NCI-H2107 treated with DMSO at 0.1 percent for 48 hours (cell line): ENCODE results near the gene RHO.
"Not testable (repeated sequence)": the region's sequence is repeated elsewhere in the genome, so short reads cannot be mapped to it uniquely, and the experiment has no call there.

Experiments
- DNase-seq: peaks from one replicate; lab custom pipeline; 2025; ENCODE audit not compliant: unreplicated experiment; lab: John Stamatoyannopoulos, UW

The RHO gene

DNA sequence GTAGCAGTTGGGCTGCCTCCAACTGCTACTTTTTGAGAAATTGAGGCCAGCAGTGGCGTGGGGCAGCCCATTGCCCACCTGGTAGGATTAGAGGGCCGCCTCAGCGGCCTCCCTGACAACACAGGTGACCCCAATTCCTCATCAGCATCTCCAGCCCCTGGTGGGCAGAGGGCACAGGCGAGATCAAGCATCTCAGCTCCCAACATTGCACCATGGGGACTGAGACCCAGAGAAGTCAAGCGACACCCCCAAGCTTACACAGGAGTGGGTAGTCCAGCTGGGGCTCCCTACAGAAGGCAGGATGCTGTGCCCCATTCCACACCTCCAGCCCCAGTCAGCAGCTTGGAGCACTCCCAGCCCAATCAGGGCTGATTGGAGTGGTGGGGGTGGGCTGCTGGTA, 14.3 kb downstream of the RHO start:
- no peak for DNase-seq

DNA sequence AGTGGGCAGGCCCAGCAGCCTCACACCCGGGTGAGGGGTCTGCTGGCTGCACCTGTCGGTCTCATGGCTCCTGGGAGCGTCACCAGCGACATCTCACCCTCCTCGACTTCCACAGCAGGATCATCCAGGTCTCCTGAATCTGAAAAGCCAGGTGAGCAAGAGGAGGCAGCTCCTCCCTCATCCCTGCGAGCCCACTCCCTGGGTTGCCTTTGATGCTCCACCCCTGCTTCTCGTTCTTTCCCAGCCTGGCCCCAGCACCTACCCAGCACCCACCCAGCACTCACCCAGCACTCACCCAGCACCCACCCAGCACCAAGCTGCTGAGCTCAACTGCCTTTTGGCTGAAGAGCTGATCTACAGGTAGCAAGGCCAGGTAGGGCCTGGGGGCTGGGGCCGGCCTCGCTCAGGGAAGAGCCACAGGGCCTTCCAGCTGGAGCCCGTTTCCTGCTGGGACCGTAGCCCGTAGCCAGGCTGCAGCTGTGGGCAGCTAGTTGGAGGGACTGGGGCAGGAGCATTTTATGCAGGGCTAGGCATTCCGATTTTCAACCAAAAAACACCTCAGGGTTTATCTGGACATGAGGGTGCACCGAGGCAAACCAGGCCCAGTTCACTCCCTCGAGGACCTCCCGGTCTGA, 14.8 kb downstream of the RHO start, which contains the start of gene H1-8:
Gene H1-8, plus strand, starts transcription at position 20 of the 635 bp plus-strand sequence. Its CDS starts 44 bp downstream, at position 64.
- DNase-seq: no peak

DNA sequence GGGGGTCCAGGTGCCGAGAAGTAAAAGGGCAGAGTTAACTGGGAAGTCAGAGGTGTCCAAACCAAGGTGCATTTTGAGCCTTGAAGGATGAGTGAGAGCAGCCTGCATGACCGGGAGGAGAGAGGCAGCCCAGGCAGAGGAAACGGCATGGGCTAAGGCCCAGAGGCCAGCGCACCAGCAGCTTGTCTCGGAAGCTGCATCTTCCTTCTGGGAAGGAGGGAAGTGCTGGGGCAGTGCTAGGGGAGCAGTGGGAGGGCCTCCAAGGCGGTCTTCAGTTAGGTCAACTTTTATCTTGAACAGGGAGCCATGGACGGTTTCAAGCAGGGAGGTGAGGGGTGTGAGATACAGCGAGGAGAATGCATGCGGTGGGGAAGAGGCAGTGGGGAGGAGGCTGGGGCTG, 15.6 kb downstream of the RHO start:
- DNase-seq: no peak

DNA sequence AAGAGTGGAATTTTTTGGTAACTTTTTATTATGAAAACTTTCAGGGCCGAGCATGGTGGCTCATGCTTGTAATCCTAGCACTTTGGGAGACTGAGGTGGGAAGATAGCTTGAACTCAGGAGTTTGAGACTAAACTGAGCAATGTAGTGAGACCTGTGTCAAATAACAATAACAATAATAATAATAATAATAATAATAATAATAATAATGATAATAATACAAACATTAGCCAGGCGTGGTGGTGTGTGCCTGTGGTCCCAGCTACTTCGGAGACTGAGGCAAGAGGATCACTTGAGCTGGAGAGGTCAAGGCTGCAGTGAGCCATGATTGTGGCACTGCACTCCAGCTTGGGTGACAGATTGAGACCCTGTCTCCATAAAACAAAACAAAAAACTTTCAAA, 17.5 kb downstream of the RHO start:
- not testable (repeated sequence) for DNase-seq

DNA sequence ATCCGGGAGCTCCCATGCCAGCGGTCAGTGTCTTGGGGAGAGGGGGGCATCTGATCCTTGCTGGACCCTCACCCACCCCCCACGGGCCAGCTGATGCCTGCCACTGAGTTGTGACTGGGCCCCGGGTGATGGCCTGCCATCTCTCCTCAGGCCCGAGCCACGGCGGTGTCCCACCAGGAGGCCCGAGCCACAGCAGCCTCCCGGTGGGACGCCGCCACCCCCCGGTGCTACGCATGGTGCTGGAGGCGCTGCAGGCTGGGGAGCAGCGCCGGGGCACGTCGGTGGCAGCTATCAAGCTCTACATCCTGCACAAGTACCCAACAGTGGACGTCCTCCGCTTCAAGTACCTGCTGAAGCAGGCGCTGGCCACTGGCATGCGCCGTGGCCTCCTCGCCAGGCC, 18.8 kb downstream of the RHO start:
- no peak for DNase-seq

DNA sequence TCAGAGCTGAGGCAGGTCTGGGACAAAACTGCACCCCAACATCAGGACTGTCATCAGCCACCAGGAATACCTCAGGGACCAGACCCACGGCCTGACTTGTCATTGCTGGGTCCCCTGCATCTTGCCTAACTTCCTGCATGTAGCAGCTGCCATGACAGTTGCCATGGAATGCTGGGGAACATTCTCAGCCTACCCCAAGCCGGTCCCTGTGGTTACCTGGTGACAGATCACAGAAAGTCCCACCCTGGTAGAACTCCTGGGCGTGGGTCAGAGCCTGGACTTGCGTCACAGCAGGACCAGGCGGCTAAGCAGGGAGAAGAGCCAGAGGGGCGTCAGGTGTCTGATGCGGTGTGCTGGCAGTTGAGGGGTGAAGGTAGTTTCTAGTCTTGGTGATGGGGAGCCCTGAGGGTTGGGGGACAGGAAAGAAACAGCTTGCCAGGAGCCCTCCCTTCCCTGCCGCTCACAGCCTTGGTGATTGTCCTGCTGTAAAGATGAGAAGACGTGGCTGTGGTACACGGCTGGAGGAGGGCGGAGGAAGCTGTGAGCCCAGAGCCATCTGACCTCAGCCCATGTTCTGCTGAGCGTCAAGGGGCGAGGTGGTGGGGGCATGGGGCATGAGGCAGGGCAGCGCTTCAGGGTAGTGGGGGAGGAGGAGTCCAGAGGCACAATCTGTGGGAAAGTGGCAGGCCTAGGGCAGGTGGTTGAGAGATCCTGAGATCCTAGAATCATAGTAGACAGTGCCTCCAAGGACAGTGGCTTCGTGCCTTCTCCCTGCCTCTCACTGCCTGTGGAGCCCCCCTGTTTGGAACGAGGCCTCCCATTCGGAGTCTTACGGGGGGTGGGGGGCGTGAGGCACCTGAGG, 19.9 kb downstream of the RHO start:
- no peak for DNase-seq

DNA sequence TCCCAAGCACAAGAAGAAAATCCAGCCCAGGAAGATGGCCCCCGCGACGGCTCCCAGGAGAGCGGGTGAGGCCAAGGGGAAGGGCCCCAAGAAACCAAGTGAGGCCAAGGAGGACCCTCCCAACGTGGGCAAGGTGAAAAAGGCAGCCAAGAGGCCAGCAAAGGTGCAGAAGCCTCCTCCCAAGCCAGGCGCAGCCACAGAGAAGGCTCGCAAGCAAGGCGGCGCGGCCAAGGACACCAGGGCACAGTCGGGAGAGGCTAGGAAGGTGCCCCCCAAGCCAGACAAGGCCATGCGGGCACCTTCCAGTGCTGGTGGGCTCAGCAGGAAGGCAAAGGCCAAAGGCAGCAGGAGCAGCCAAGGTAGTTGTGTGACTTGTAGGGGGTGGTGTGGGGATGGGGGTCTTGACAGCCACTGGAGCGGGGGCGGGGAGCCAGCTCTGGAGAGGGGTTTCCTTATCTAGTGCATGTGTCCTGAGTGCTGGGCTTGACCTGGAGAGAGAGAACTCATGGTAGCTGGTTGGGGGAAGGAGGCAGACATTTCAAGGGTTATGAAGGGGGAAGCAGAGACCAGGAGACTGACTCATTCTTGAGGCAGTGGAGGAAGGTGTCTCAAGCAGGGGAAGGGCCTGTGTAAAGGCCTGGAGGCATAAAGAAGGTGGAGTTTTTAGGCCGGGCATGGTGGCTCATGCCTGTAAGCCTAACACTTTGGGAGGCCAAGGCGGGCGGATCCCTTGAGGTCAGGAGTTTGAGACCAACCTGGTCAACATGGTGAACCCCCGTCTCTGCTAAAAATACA, 20.8 kb downstream of the RHO start:
- DNase-seq: no peak

DNA sequence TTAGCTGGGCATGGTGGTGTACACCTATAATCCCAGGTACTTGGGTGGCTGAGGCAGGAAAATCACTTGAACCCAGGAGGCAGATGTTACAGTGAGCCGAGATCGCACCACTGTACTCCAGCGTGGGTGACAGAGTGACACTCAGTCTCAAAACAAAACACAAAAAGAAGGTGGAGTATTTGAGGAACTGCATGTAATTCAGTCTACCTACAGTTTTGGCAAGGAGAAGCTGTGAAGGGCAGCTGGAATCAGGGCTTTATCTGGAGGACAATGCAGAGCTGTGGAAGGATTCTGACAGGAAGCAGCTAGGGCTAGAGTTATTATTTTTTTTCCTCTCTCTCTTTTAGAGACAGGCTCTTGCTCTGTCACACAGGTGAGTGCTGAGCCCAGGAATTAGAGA, 21.4 kb downstream of the RHO start:
- DNase-seq: no peak

DNA sequence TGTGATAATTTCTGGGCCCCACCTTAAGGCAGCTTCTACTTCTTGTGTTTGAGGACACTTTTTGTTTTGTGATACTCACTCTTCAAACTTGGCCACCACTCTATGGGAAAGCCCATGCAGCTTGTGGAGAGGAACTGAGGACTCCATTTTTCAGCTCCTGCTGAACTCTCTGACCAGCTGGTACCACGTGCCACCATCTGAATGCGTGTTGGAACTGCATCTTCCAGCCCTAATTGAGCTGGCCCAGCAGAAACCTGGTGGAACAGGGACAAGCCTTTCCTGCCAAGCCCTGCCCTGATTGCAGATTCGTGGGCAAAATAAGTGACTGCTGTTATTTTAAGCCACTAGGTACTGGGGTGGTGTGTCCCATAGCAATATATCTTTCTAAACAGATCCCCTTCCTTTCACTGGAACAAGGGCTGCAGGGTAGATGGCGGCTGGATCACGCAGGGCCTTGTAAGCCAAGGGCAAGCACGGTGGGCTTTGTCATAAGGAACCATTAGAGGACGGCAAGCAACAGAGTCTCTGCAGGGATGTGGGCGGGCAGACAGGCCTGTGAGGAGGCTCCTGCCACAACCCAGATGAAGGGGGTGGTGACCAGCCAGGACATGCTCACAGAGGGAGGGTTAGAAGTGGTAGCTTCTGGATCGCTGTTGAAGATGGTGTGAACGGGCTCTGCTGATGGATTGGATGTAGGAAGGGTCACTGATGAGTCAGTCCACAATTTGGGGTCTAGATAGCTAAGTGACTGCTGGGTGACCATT, 24.0 kb downstream of the RHO start:
- DNase-seq: no peak

DNA sequence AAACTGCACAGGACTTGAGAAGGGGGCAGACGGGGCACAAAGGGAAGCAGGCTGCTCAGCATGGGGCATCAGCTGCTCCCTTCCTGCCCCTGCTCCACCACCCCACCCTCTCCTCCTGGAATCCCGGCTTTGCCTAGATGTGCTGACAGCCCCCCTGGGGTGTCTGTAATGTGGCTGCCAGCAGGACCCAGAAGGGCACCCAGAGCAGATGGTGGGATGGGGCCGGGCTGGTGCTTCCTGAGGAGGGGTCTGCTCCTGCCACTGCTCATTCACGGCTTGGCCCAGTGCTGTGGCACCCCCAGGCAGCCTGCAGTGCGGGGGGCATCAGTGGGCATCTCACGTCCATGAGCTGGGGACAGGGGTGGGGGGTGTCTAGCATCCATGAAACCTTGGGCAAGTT, 24.7 kb downstream of the RHO start:
- DNase-seq: no peak

DNA sequence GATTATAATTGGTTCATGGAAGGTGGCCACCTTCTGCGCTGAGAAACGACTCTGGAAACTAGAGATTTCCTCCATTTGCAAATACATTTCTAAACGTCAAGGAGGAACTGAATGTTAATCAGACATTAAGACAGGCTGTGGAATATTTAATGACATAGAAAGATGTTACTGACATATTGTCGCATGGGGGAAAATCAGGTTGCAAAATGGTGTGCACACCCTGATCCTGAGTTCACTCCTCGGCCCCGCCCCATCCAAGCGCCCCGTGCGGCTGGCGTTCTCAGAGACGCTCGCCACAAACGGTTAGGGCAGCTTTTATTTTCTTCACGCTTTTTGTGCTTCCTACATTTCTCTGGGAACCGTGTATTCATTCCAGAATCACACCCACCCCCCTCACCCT, 25.3 kb downstream of the RHO start:
- DNase-seq: no peak

DNA sequence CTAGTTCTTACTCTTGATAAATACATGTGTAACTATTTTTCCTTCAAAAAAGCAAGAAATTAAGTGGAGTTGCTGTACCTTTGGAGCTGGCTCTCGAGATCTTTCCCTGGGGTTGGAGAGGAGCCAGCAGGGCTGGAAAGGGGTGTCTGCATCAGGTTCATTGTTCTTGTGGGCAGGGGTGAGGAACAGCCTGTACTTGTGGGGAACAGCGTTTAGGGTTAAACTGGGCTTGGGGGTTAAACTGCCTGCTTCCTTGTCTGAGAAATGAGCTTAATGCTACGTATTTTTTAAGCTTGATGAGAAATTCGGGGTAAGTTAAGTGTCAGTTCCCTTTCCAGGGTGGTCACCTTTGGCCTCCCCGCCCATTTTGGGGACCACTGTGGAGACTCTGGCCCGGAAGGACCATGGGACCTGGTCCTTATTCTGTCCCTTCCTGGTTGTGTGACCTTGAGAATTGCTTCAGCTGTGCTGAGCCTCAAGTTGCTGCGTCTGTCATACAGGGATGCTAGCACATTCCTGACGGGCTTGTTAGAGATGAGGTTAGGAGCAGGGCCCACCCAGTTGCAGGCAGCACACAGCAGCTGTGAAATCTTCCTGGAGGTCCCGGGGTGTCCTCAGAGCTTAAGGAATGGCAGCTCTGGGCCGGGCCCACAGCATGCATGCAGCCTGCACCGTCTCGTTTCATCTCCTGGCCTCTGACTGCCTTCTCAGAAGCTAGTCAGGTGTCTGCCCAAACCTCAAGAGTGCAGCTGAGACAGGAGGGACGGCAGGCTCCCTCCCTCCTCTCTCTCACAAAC, 26.1 kb downstream of the RHO start:
- DNase-seq: no peak

DNA sequence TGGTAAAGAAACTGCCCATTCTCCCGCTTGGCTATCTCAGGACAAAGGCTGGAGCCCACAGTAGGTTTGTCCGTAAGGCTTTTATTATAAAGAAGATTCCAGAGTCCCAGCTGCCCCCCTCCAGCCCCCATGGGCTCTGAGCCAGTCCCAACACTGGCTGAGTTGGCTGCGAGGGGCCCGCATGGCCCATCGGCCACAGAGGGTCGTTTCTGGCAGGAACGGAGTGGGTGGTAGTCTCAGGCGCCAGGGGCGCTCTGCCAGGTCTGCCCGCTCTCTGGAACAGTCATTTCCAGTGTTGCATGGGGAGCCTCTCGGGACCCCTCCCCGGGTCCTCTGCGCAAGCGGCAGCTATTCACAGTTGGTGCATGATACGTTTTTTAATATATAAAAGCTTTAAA, 26.7 kb downstream of the RHO start:
- DNase-seq: no peak

DNA sequence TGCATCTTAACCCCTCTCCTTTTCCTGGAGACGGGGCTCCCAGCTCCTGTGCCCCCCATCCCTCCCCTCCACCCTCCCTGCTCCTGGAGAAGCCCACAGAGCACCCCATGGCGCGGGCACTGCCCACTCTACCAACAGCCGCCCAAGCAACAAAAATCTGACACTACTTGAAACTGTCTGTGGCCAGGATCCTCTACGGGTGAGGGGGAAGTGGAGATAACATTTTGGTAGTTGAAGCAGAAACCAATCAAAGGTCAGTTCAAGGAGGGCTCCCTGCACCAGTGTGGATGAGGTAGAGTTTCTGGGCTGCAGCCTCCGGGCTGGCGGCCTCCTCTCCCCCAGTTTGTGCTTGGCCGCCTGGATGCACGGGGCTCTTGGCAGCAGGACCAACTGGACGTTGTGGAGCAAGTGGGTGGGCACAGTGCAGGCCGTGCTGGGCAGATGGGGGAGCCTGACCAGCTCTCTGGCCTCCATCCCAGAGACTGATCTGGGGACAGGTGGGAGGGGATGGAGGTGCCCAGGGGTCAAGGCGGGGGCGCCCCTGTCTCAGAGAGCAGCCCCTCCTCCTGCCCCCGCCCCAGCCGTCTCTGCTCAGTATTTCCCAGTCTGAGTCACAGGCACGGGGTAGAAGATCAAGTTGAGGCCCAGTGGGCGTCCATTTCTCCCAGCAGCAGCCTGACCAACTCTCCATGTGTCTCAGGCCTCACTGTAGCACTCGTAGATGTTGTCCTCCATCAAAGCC, 27.3 kb downstream of the RHO start:
- no peak for DNase-seq

DNA sequence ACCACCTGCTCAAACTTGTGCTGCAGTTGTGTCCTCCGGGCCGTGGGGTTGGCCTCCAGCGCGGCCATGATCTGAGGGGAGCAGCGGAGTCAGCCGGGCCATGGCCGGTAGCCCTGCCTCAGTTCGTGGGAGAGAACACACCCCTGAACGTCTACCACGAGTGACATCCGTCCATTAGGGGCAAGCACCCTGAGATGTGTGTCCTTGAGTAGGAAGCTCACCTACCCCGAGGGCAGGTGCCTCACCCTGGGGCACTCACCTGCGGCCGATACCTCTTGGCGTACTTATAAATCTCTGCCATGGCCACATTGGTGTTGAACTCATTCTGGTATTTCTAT, 27.9 kb downstream of the RHO start:
- DNase-seq: no peak

DNA sequence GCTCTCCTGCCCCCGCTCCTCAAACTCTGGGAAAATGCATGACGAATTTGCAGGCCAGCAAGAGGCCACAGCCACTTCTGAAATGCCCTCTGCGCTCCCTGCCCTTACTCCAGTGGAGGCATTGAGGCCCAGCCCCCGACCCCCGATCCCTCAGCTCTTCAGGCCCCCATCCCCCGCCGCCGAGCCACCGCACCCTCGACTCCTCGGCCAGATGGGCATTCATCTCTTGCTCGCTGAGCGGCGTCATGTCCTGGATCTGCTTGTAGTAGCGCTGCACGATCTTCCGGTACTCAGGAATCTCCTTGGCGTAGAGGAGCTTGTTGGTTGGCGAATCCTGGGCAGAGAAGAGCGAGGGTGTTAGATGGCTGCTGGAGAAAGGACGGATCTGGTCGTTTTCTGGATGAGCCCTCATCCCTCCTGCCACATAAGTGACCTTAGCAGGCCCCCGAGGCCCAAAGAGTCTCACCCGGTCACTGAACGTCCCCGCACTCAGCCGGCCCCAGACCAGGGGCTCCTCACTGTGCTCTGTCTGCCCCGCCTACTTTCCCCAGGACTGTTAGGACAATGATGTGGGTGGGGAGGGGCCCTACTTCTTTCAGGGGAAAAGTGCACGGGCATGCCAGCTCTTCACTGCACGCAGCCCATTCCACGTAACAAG, 28.6 kb downstream of the RHO start:
- no peak for DNase-seq

DNA sequence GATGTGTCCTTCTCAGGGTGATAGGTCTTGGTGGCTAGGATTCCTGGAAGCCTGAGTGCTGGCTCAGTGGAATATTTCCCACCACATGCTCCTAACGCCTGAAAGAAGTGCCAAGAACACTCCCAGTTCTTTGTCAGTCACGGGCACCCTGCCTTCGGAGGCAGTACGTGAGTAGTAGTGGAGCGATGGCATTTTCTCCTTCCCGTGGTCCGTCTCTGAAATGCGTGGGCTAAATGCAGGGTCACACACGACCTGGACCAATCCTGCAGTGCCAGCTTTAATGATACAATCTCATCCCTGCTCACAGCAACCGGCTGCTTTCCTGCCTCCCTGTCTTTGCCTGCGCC, 29.1 kb downstream of the RHO start:
- DNase-seq: no peak

DNA sequence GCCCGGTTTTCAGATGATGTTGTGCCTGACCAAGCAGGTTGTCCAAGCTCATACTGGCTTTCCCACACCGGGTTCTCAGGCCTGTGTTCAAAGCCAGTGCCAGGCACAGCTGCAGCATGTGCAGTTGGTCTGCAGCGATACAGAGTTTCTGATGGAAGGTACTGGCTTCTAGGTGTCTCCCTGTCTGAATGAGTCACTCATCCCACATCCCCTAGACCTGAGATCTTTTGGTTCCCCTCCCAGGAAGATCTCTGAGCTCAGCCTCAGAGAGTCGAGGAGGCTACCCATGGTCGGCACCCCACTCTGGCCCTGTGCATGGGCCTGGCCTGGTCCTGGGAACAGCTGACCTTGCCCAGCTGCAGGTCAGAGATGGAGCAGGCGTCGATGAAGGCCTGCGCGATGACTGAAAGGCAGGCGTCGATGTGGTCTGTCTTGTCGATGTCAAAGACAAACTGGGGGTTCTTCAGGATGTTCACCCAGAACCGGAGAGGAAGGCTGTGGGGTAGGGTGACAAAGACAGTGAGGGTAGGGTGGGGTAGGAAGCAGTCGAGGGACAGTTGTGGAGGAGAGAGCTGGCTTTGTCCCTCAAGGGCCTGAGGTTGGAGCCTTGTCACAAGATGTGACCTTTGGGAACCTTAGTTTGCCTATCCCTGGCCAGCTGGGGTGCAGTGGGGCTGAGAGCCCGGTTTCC, 29.8 kb downstream of the RHO start:
- DNase-seq: no peak
